DMS53 treated with DMSO at 0.1 percent for 48 hours (cell line): ENCODE measurements around the gene ATP1A1.

ENCODE experiments used
- DNase-seq: peaks from one replicate; lab custom pipeline; 2025; ENCODE audit not compliant: unreplicated experiment; lab: John Stamatoyannopoulos, UW

Gene ATP1A1

GRCh38 chr1:116370181-116370580, 2.9 kb upstream of the ATP1A1 start:
- DNase-seq = no peak

GRCh38 chr1:116371752-116372151, 1.3 kb upstream of the ATP1A1 start:
- no peak for DNase-seq

GRCh38 chr1:116372191-116372590, 853 bp upstream of the ATP1A1 start:
- DNase-seq = no peak

GRCh38 chr1:116373431-116374352, 648 bp downstream of the ATP1A1 start:
- DNase-seq = no peak

GRCh38 chr1:116374353-116375147, 1.5 kb downstream of the ATP1A1 start:
- no peak for DNase-seq

- DNase-seq = no peak
These were observed 2.3 kb downstream of the ATP1A1 start for GRCh38 chr1:116375148-116375886.

- DNase-seq = no peak
These were observed 3.1 kb downstream of the ATP1A1 start for GRCh38 chr1:116375887-116376728.

- DNase-seq = no peak
These were observed 3.7 kb downstream of the ATP1A1 start for GRCh38 chr1:116376729-116377086.

GRCh38 chr1:116377541-116378529, 4.8 kb downstream of the ATP1A1 start:
- peak; percentile 2 for DNase-seq

GRCh38 chr1:116379057-116379630, 6.1 kb downstream of the ATP1A1 start:
- no peak for DNase-seq

- DNase-seq = no peak
These were observed 6.8 kb downstream of the ATP1A1 start for GRCh38 chr1:116379674-116380498.

- DNase-seq = no peak
These were observed 7.6 kb downstream of the ATP1A1 start for GRCh38 chr1:116380499-116381242.

- no peak for DNase-seq
These were observed 9.3 kb downstream of the ATP1A1 start for GRCh38 chr1:116382321-116382720.

GRCh38 chr1:116382857-116383483, 9.9 kb downstream of the ATP1A1 start:
- no peak for DNase-seq

- no peak for DNase-seq
These were observed 13.0 kb downstream of the ATP1A1 start for GRCh38 chr1:116386042-116386441.

GRCh38 chr1:116387551-116387950, 14.5 kb downstream of the ATP1A1 start:
- no peak for DNase-seq

- DNase-seq = no peak
These were observed 15.1 kb downstream of the ATP1A1 start for GRCh38 chr1:116388122-116388521.
